Keratinocyte (primary cell): ENCODE results near the gene MTMR2. TPM values are rescaled to one million over a fixed set of nuclear protein-coding genes. Genes with fewer than 3 reads are reported as not detected.

Experiments used
- DNase-seq: peaks from one replicate; pipeline ENCODE4 v3.0.0-alpha.2; 2011; ENCODE audit warnings: low read depth, missing footprints, low spot score
- FAIRE-seq: peaks from 2 replicates; lab custom pipeline; 2011; peaks lifted over from hg19 to GRCh38; lab: Jason Lieb, UNC
- H2AFZ ChIP-seq: 2 replicates; pipeline ENCODE4 v1.6.0; 2012; ENCODE audit warnings: low read length, control low read depth, inconsistent platforms; ENCODE audit not compliant: control insufficient read depth
- H3K27ac ChIP-seq: 2 replicates; pipeline ENCODE4 v1.5.1; 2011; ENCODE audit warnings: low read length; ENCODE audit not compliant: control insufficient read depth, insufficient read depth
- H3K27me3 ChIP-seq: 3 replicates; pipeline ENCODE4 v1.6.0; 2011; ENCODE audit warnings: low read length; ENCODE audit not compliant: control insufficient read depth, insufficient read depth; ENCODE audit errors: extremely low read depth
- H3K36me3 ChIP-seq, 2 experiments: 2 replicates in 1 of 2; 3 replicates in 1 of 2; pipeline ENCODE4 v1.5.1; 2011; ENCODE audit warnings: low read length in 2 of 2, mild to moderate bottlenecking in 1 of 2; ENCODE audit not compliant: control insufficient read depth in 2 of 2, insufficient read depth in 2 of 2; ENCODE audit errors: extremely low read depth in 1 of 2
- H3K4me1 ChIP-seq: 3 replicates; pipeline ENCODE4 v1.5.1; 2011; ENCODE audit warnings: low read length; ENCODE audit not compliant: control insufficient read depth, insufficient read depth; ENCODE audit errors: extremely low read depth
- H3K4me2 ChIP-seq: 3 replicates; pipeline ENCODE4 v1.6.0; 2011; ENCODE audit warnings: low read depth, low read length; ENCODE audit not compliant: control insufficient read depth, insufficient read depth; ENCODE audit errors: extremely low read depth
- H3K4me3 ChIP-seq, 3 experiments: fragments of 200-600 bp in 1 of 3; sonication (generic) in 1 of 3; 2 replicates in 2 of 3; 3 replicates in 1 of 3; pipeline ENCODE4 v1.5.1; 2011 to 2016; ENCODE audit warnings: low read length in 3 of 3, mild to moderate bottlenecking in 3 of 3, control low read depth in 2 of 3, inconsistent platforms in 1 of 3, low read depth in 1 of 3, mixed read lengths in 1 of 3, mixed run types in 1 of 3, moderate library complexity in 1 of 3; ENCODE audit not compliant: control insufficient read depth in 2 of 3, insufficient read depth in 2 of 3; ENCODE audit errors: extremely low read depth in 1 of 3
- H3K79me2 ChIP-seq: 2 replicates; pipeline ENCODE4 v1.6.0; 2012; ENCODE audit warnings: low read length; ENCODE audit not compliant: control insufficient read depth, insufficient read depth
- H3K9ac ChIP-seq: 3 replicates; pipeline ENCODE4 v1.6.0; 2011; ENCODE audit warnings: low read length; ENCODE audit not compliant: control insufficient read depth, insufficient read depth; ENCODE audit errors: extremely low read depth
- H3K9me1 ChIP-seq: 3 replicates; pipeline ENCODE4 v1.6.0; 2011; ENCODE audit warnings: low read length; ENCODE audit not compliant: control insufficient read depth, insufficient read depth; ENCODE audit errors: extremely low read depth
- H3K9me3 ChIP-seq: 2 replicates; pipeline ENCODE4 v1.5.1; 2012; ENCODE audit warnings: low read depth, low read length; ENCODE audit not compliant: control insufficient read depth
- H4K20me1 ChIP-seq: 3 replicates; pipeline ENCODE4 v1.6.0; 2011; ENCODE audit warnings: low read length; ENCODE audit not compliant: control insufficient read depth, insufficient read depth; ENCODE audit errors: extremely low read depth
- EZH2 ChIP-seq: IDR thresholded peaks from one replicate; pipeline ENCODE4 v1.6.1; 2012; ENCODE audit warnings: inconsistent platforms, mild to moderate bottlenecking, low read length, moderate library complexity
- dilution Hi-C: fragments of 300-500 bp; cut with MboI; formaldehyde crosslinking; loops from one replicate; pipeline ENCODE4 v1.7.0; 2020; ENCODE audit warnings: low sequenced_read_pairs; ENCODE audit not compliant: extremely low pct_ligation_motif_present
- polyA plus RNA-seq, 5 experiments: library from polyadenylated mRNA; depleted of rRNA in 3 of 5; stranded (reverse) in 3 of 5; stranded (forward) in 1 of 5; unstranded in 1 of 5; fragments of >200 nt; gene quantifications; 1 replicate in 1 of 5; 2 replicates in 3 of 5; 3 replicates in 1 of 5; pipeline versions ENCODE4 v1.2.1 to v1.2.3, GENCODE V29; 2011 to 2012; ENCODE audit warnings: missing spikeins in 2 of 5, low read depth in 1 of 5, low replicate concordance in 1 of 5
- TF ChIP-seq, protein P1 (sequence below), 3 experiments: IDR thresholded peaks in 1 of 3; conservative IDR thresholded peaks in 1 of 3; optimal IDR thresholded peaks in 1 of 3; 2 replicates in 2 of 3; 3 replicates in 1 of 3; pipeline versions ENCODE3 to v1.5.1; 2011; ENCODE audit warnings: low read length in 3 of 3, mild to moderate bottlenecking in 3 of 3, moderate library complexity in 2 of 3, control low read depth in 1 of 3, inconsistent platforms in 1 of 3; ENCODE audit not compliant: insufficient read depth in 2 of 3; ENCODE audit errors: extremely low read depth in 1 of 3

Gene MTMR2
- polyA plus RNA-seq, 1 donor (not counting 4 experiments of a cell fraction or from before 2014, with no cell fraction given), result 27.0 TPM

DNA sequence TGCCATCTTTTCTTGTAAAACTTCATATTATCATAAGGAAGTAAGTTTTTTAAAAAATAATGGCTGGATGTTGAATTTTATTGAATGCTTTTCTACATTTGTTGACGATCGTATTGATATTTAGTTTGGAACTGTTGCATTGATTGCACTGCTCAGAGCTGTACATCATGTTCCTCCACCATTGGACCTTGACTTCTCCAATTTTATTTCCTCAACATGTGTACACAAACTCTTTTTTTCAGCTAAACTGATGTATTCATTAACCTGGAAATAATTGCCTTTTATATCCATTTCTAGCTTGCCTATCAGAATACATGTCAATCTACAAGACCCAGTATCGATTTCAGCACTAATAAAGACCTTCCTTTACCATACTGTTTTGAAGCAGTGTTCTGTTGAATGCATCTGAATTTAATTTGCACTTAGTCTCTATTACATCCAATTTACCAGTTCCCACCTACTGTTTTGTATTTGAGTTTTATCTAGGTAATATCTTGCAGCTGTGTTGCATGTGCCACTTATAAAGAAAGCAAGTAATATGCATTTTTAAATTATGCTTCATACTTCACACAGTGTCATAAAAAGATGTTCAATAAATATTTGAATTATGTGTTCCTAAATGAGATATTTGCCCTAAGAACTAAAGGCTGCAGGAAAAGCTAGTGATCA is 128.1 kb downstream of the MTMR2 start:
- DNase-seq, result no peak
- Histone ChIP-seq H3K27me3 (no peaks in the 10 kb centered on the region), H3K27ac (no peak overlapping the region), H3K4me1 (peaks cover 12% of the 10 kb centered on the region), H3K9ac (no peak overlapping the region), H3K79me2 (peaks cover 47% of the 10 kb centered on the region), H3K36me3 (no peaks in the 10 kb centered on the region), H3K4me2 (no peak overlapping the region), H4K20me1 (no peaks in the 10 kb centered on the region), H3K9me3 (no peaks in the 10 kb centered on the region), H3K4me3 (no peak overlapping the region), H2AFZ (no peak overlapping the region), H3K9me1 (no peaks in the 10 kb centered on the region)
- TF ChIP-seq EZH2, result no peak
- TF ChIP-seq, protein P1, sequence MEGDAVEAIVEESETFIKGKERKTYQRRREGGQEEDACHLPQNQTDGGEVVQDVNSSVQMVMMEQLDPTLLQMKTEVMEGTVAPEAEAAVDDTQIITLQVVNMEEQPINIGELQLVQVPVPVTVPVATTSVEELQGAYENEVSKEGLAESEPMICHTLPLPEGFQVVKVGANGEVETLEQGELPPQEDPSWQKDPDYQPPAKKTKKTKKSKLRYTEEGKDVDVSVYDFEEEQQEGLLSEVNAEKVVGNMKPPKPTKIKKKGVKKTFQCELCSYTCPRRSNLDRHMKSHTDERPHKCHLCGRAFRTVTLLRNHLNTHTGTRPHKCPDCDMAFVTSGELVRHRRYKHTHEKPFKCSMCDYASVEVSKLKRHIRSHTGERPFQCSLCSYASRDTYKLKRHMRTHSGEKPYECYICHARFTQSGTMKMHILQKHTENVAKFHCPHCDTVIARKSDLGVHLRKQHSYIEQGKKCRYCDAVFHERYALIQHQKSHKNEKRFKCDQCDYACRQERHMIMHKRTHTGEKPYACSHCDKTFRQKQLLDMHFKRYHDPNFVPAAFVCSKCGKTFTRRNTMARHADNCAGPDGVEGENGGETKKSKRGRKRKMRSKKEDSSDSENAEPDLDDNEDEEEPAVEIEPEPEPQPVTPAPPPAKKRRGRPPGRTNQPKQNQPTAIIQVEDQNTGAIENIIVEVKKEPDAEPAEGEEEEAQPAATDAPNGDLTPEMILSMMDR (optimal IDR thresholded peaks at IDR 0.05 in 1 of 3, IDR thresholded peaks at IDR 0.05 in 1 of 3, conservative IDR thresholded peaks at IDR 0.05 in 1 of 3; ENCODE audit: extremely low read depth in 1 of 3, insufficient read depth in 2 of 3, low read length in 3 of 3), result no peak
- no peak for FAIRE-seq
- dilution Hi-C loops, result no loop called here

DNA sequence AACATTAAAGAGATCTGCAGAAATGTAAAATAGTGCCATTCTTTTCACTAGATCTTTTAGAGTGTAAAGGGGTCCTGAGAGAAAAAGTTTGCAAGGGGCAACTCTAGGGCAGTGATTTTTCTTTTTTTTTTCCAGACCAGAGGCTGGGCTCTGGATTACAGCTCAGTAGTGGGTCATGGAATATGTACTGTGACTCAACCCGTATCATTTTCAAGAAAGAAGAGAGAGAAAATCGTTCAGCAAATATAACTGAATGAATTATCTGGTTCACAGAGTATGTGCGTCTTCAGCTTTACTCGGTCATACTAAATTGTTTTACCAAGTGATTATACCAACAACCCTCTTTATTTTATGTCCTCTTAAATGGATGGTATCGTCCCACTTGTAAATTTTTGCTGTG is 129.8 kb downstream of the MTMR2 start:
- H3K9me1 ChIP-seq, result no peaks in the 10 kb centered on the region
- H3K79me2 ChIP-seq, result peaks cover 48% of the 10 kb centered on the region
- no peak for DNase-seq
- no peak overlapping the region for H2AFZ ChIP-seq
- H3K27ac ChIP-seq, result no peak overlapping the region
- no peaks in the 10 kb centered on the region for H4K20me1 ChIP-seq
- no peak overlapping the region for H3K9ac ChIP-seq
- TF ChIP-seq, protein P1 (optimal IDR thresholded peaks at IDR 0.05 in 1 of 3, IDR thresholded peaks at IDR 0.05 in 1 of 3, conservative IDR thresholded peaks at IDR 0.05 in 1 of 3; ENCODE audit: extremely low read depth in 1 of 3, insufficient read depth in 2 of 3, low read length in 3 of 3), result no peak
- no peak for TF ChIP-seq EZH2
- H3K4me2 ChIP-seq, result no peak overlapping the region
- FAIRE-seq, result no peak
- dilution Hi-C loops, result no loop called here
- H3K4me1 ChIP-seq, result peaks cover 12% of the 10 kb centered on the region
- H3K36me3 ChIP-seq, result no peaks in the 10 kb centered on the region
- H3K4me3 ChIP-seq, result no peak overlapping the region
- H3K9me3 ChIP-seq, result no peaks in the 10 kb centered on the region
- H3K27me3 ChIP-seq, result no peaks in the 10 kb centered on the region
